OCI-LY3 (cell line): ENCODE data around the gene RERE.

Source experiments
- H2AFZ ChIP-seq: fragments of 200-600, 300-600 bp; shearing (Covaris generic); 2 replicates; pipeline ENCODE4 v1.6.0; 2014; ENCODE audit warnings: antibody characterized with exemption, low read depth, low read length
- H3K27ac ChIP-seq: fragments of 200-600, 300-600 bp; sonication (generic); 2 replicates; pipeline ENCODE4 v1.5.1; 2014; ENCODE audit warnings: mild to moderate bottlenecking, low read length, moderate library complexity, mixed read lengths
- H3K27me3 ChIP-seq: fragments of 200-600, 300-600 bp; sonication (generic); 2 replicates; pipeline ENCODE4 v1.6.1; 2014; ENCODE audit warnings: low read depth, low read length, mixed read lengths
- H3K36me3 ChIP-seq: fragments of 200-600, 300-600 bp; sonication (generic); replicated peaks from 2 replicates; pipeline ENCODE3; 2014; ENCODE audit warnings: low read depth, low read length, mixed read lengths
- H3K4me1 ChIP-seq: fragments of 300-600, 200-600 bp; sonication (generic); 2 replicates; pipeline ENCODE4 v1.6.1; 2014; ENCODE audit warnings: low read length, mixed read lengths
- H3K4me2 ChIP-seq: fragments of 200-600, 300-600 bp; sonication (generic); 2 replicates; pipeline ENCODE4 v1.6.1; 2014; ENCODE audit warnings: low read length, mixed read lengths
- H3K4me3 ChIP-seq: fragments of 300-600, 200-600 bp; sonication (generic); 2 replicates; pipeline ENCODE4 v1.5.1; 2014; ENCODE audit warnings: antibody characterized with exemption, mild to moderate bottlenecking, low read length, moderate library complexity
- H3K79me2 ChIP-seq: fragments of 300-600, 200-600 bp; shearing (Covaris generic); 2 replicates; pipeline ENCODE4 v1.6.1; 2014; ENCODE audit warnings: mild to moderate bottlenecking, low read length, mixed read lengths
- H3K9ac ChIP-seq: fragments of 300-600, 200-600 bp; shearing (Covaris generic); 2 replicates; pipeline ENCODE4 v1.6.0; 2014; ENCODE audit warnings: mild to moderate bottlenecking, low read length, moderate library complexity
- H3K9me3 ChIP-seq: fragments of 200-600, 300-600 bp; shearing (Covaris generic); 2 replicates; pipeline ENCODE4 v1.6.1; 2014; ENCODE audit warnings: low read length, mixed read lengths; ENCODE audit not compliant: insufficient read depth
- H4K20me1 ChIP-seq: fragments of 200-600, 300-600 bp; sonication (generic); 2 replicates; pipeline ENCODE4 v1.6.1; 2016; ENCODE audit warnings: low read length, mixed read lengths; ENCODE audit not compliant: insufficient read depth
- CTCF ChIP-seq: fragments of 200-600, 300-600 bp; sonication (generic); IDR thresholded peaks from 2 replicates; pipeline ENCODE4 v1.5.1; 2014; ENCODE audit warnings: antibody characterized with exemption, low read length, low read depth
- EZH2phosphoT487 ChIP-seq: fragments of 200-600 bp; shearing (Covaris generic); IDR thresholded peaks from 2 replicates; pipeline ENCODE4 v1.6.1; 2018; ENCODE audit warnings: antibody characterized with exemption, mixed run types, low read depth

The RERE gene

GRCh38 chr1:8348047-8348776 lies 469.2 kb downstream of the RERE start:
- Histone ChIP-seq H2AFZ (no peak overlapping the region), H3K4me1 (no peaks in the 10 kb centered on the region), H3K79me2 (no peaks in the 10 kb centered on the region), H3K27ac (no peak overlapping the region), H3K9ac (no peak overlapping the region), H3K4me2 (no peak overlapping the region; the same call in 1 of the 2 replicates), H3K36me3 (no peaks in the 10 kb centered on the region), H4K20me1 (no peaks in the 10 kb centered on the region), H3K9me3 (no peaks in the 10 kb centered on the region), H3K4me3 (no peak overlapping the region), H3K27me3 (no peaks in the 10 kb centered on the region)
- TF ChIP-seq CTCF, result no peak
- TF ChIP-seq EZH2phosphoT487, result no peak

GRCh38 chr1:8347635-8348034 lies 469.8 kb downstream of the RERE start:
- no peaks in the 10 kb centered on the region for H3K79me2 ChIP-seq
- no peaks in the 10 kb centered on the region for H3K27me3 ChIP-seq
- no peaks in the 10 kb centered on the region for H3K9me3 ChIP-seq
- no peak overlapping the region for H2AFZ ChIP-seq
- H3K4me1 ChIP-seq, result no peaks in the 10 kb centered on the region
- no peak overlapping the region for H3K4me3 ChIP-seq
- no peak overlapping the region for H3K4me2 ChIP-seq
- H3K27ac ChIP-seq, result no peak overlapping the region
- no peaks in the 10 kb centered on the region for H3K36me3 ChIP-seq
- no peak overlapping the region for H3K9ac ChIP-seq
- TF ChIP-seq CTCF (no peak), EZH2phosphoT487 (no peak)
- no peaks in the 10 kb centered on the region for H4K20me1 ChIP-seq

GRCh38 chr1:8345621-8346415 lies 471.6 kb downstream of the RERE start:
- Histone ChIP-seq H3K9me3 (no peaks in the 10 kb centered on the region), H3K4me1 (no peaks in the 10 kb centered on the region), H3K79me2 (no peaks in the 10 kb centered on the region), H3K4me2 (no peak overlapping the region), H3K9ac (no peak overlapping the region), H3K36me3 (no peaks in the 10 kb centered on the region), H3K27ac (no peak overlapping the region), H3K4me3 (no peak overlapping the region), H2AFZ (no peak overlapping the region), H4K20me1 (no peaks in the 10 kb centered on the region), H3K27me3 (no peaks in the 10 kb centered on the region)
- TF ChIP-seq EZH2phosphoT487 (no peak), CTCF (no peak)

- TF ChIP-seq EZH2phosphoT487 (no peak), CTCF (no peak)
- no peaks in the 10 kb centered on the region for H4K20me1 ChIP-seq
- no peaks in the 10 kb centered on the region for H3K4me1 ChIP-seq
- no peak overlapping the region for H3K27ac ChIP-seq
- no peak overlapping the region for H3K4me2 ChIP-seq
- no peaks in the 10 kb centered on the region for H3K27me3 ChIP-seq
- H3K36me3 ChIP-seq, result no peaks in the 10 kb centered on the region
- H3K4me3 ChIP-seq, result no peak overlapping the region
- H3K9me3 ChIP-seq, result no peaks in the 10 kb centered on the region
- no peaks in the 10 kb centered on the region for H3K79me2 ChIP-seq
- no peak overlapping the region for H2AFZ ChIP-seq
- no peak overlapping the region for H3K9ac ChIP-seq
Observed at GRCh38 chr1:8344893-8345507, 472.4 kb downstream of the RERE start.
